Measurements from ENCODE around the gene ANXA6. TPM values are rescaled to one million over a fixed set of nuclear protein-coding genes. Genes with fewer than 3 reads are reported as not detected.

The ANXA6 gene
- total and polyA plus RNA-seq, 2 of the 4 experiments (the other 2 are of a cell fraction), result 355 to 610 TPM

GRCh38 chr5:151146061-151146460 lies 11.5 kb downstream of the ANXA6 start:
- H3K4me3 ChIP-seq (ENCODE audit: insufficient read depth, low read depth, low read length), result no peak overlapping the region
- H3K27ac ChIP-seq (ENCODE audit: insufficient read depth, low read length), result no peak overlapping the region
- H3K56ac ChIP-seq (ENCODE audit: extremely low read depth, insufficient read depth, low read length), result no peak overlapping the region
- no peak overlapping the region for H3K4ac ChIP-seq (ENCODE audit: low read depth, low read length)
- H3K4me1 ChIP-seq (ENCODE audit: control insufficient read depth, insufficient read depth, low read length), result peaks cover 13% of the 10 kb centered on the region
- ChIA-PET POLR2A (ENCODE audit: unreplicated experiment) (no interaction called here), CTCF (no interaction called here)
- H4K91ac ChIP-seq (ENCODE audit: insufficient read depth, low read depth, low read length), result no peak overlapping the region
- dilution Hi-C loops (cut with HindIII; ENCODE audit: low sequenced_read_pairs, unreplicated experiment), result no loop called here
- intact Hi-C loops (cut with micrococcal nuclease), result no loop called here
- no peak overlapping the region for H3K9ac ChIP-seq (ENCODE audit: low read depth, low read length)
- no peak overlapping the region for H2AK5ac ChIP-seq (ENCODE audit: low read depth, low read length)
- DNase-seq (no peak), ATAC-seq (ENCODE audit: low read depth) (no peak)
- H2AFZ ChIP-seq (replicated peaks; ENCODE audit: low read length, poor library complexity), result no peak overlapping the region
- H3K36me3 ChIP-seq (ENCODE audit: control insufficient read depth, insufficient read depth, low read length), result peaks cover 67% of the 10 kb centered on the region
- in situ Hi-C loops (cut with MboI; ENCODE audit: low sequenced_read_pairs), result loop anchor here (10.0 kb wide), 1 partner anchor 599 kb away; no protein-coding TSS in a partner anchor
- peaks cover 100% of the 10 kb centered on the region for H4K20me1 ChIP-seq (ENCODE audit: insufficient read depth, low read length)
- no peak overlapping the region for H3K23ac ChIP-seq (ENCODE audit: low read depth, low read length)
- H3K9me1 ChIP-seq (ENCODE audit: insufficient read depth, low read length), result peaks cover 52% of the 10 kb centered on the region
- H3K27me3 ChIP-seq (ENCODE audit: control insufficient read depth, insufficient read depth, low read length), result no peaks in the 10 kb centered on the region
- no peak overlapping the region for H4K8ac ChIP-seq (ENCODE audit: low read depth in 2 of 2, low read length in 2 of 2)
- TF ChIP-seq RAD21 (IDR thresholded peaks at IDR 0.05; ENCODE audit: low read length) (no peak), MXI1 (IDR thresholded peaks at IDR 0.05; ENCODE audit: borderline replicate concordance, low read depth, low read length) (no peak), CTCF (conservative IDR thresholded peaks at IDR 0.05; ENCODE audit: low read depth, low read length) (no peak), NFE2L2 (IDR thresholded peaks at IDR 0.05; ENCODE audit: low read depth, low read length) (no peak), MAZ (IDR thresholded peaks at IDR 0.05; ENCODE audit: borderline replicate concordance, low read depth, low read length) (no peak), POLR2A (IDR thresholded peaks at IDR 0.05; ENCODE audit: low read depth, low read length) (no peak), FOS (IDR thresholded peaks at IDR 0.05; ENCODE audit: low read depth, low read length) (no peak), MAFK (IDR thresholded peaks at IDR 0.05; ENCODE audit: low read depth, low read length) (no peak), RCOR1 (IDR thresholded peaks at IDR 0.05; ENCODE audit: insufficient replicate concordance, low read length) (no peak), CHD1 (IDR thresholded peaks at IDR 0.05; ENCODE audit: low read depth, low read length) (no peak), ELK1 (IDR thresholded peaks at IDR 0.05; ENCODE audit: borderline replicate concordance, low read depth, low read length) (no peak), USF2 (IDR thresholded peaks at IDR 0.05; ENCODE audit: low read depth, low read length) (no peak), RFX5 (IDR thresholded peaks at IDR 0.05; ENCODE audit: low read depth, low read length) (no peak), BHLHE40 (IDR thresholded peaks at IDR 0.05; ENCODE audit: low read depth, low read length) (no peak), SMC3 (IDR thresholded peaks at IDR 0.05; ENCODE audit: low read depth, low read length) (no peak), CEBPB (IDR thresholded peaks at IDR 0.05; ENCODE audit: low read depth, low read length) (no peak)
- no peak overlapping the region for H3K18ac ChIP-seq (ENCODE audit: low read depth, low read length)
- no peak overlapping the region for H2BK120ac ChIP-seq (ENCODE audit: low read depth, low read length)
- no peak overlapping the region for H2BK15ac ChIP-seq (ENCODE audit: low read depth, low read length)
- H2BK5ac ChIP-seq (ENCODE audit: low read depth, low read length, poor library complexity, severe bottlenecking), result no peak overlapping the region
- H3K14ac ChIP-seq (replicated peaks; ENCODE audit: low read depth, low read length), result no peak overlapping the region
- H3K9me3 ChIP-seq (ENCODE audit: control insufficient read depth, insufficient read depth, low read length), result no peaks in the 10 kb centered on the region
- H2AK9ac ChIP-seq (replicated peaks; ENCODE audit: low read depth, low read length, poor library complexity), result no peak overlapping the region
- peaks cover 50 to 99% of the 10 kb centered on the region in 2 experiments for H3K79me1 ChIP-seq (ENCODE audit: low read depth in 1 of 2, low read length in 2 of 2)
- H2BK20ac ChIP-seq (ENCODE audit: low read depth, low read length), result no peak overlapping the region
- no peak overlapping the region for H4K5ac ChIP-seq (ENCODE audit: low read depth, low read length)
- BruUV-seq (replicated peaks), result no TSS peak
- H3K4me2 ChIP-seq (ENCODE audit: low read depth, low read length), result no peak overlapping the region

Measured in IMR-90 (cell line).